IPS-NIHi7 (cell line): ENCODE data around the gene NOC4L.
"Not testable (repeated sequence)": the region's sequence is repeated elsewhere in the genome, so short reads cannot be mapped to it uniquely, and the experiment has no call there.

Source experiments
- DNase-seq: peaks from one replicate; pipeline ENCODE4 v3.0.0; 2012; ENCODE audit warnings: mixed read lengths; ENCODE audit errors: extremely low spot score

Gene NOC4L

DNA sequence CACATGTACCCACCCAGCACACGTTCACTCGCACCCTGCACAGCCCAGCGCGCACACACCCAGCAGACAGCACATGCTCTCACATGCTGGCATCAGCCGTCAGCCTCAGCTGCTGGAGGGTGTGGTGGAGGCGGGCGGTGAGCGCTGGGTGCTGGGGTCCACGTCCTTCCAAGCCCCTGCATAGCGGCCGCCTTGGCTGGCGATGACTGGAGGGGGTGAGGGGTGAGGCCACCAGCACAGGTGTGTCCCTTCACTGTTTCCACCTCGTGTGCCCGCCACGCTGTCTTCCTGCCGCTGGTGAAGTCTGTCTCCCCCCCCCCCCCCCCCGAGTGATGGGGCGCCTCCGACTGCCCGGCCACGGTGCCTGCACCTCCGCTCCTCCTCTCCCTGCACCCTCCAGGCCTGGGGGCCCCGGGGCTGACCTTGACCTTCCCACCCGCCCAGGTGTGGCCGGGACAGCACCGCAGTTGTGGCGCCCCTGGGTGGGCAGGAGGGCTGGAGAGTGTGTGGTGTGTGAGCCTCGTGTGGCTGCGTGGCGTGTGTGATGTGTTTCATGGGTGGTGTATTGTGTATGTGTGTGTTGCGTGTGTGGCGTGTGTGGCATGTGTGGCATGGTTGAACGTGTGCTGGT is 37.4 kb downstream of the NOC4L start:
- DNase-seq, result no peak

DNA sequence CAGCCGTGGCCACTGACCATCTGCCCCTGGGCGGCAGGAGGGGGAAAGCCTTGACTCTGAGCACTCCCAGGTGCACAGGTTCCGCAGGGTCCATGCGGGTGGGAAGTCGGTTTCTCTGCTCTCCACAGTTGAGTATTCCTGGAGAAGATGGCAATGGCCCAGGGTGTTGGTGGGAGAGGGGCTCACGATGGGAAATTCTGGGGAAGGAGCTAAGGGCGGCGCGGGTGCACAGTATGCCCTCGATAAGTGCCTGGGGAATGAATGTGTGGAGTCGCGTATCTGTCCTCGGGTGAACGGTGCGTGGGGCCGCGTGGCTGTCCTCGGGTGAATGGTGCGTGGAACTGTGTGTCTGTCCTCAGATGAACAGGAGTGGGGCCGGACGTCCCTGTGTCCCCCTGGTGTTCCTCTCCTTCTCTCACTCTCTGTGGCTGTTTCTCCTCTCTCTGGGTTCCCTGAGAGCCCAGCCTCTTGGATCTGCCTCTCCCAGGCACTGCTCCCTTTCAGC is 38.0 kb downstream of the NOC4L start:
- no peak for DNase-seq

DNA sequence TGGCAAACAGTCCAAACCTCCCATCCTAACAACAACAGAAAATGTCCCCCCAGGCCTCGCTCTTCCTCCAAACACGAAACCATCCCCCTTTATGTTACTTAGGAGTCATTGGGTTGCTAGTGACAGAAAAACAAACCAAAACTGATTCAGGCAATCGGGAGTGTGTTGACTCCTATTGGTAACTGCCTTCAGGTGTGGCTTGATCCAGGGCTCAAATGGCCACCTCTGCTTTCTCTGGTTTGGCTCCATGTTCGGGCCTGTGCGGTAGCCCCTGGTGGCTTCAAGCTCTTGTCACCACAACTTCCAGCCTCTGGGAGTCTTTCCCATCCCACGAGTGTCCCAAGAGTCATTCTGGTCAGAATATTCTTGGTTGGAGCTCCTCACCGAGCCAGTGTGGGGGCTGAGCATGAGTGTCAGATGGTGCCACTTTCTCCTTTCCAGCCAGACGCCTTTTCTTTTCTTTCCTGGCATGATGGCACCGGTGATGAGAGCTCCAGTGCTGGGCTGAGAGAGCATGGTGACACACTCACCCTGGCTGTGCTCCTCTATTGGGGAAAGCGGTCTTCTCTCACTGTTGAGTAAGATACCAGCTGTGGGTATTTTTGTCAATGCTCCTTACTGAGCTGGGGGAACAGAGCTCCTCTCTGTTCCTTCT is 38.6 kb downstream of the NOC4L start:
- DNase-seq, result no peak

DNA sequence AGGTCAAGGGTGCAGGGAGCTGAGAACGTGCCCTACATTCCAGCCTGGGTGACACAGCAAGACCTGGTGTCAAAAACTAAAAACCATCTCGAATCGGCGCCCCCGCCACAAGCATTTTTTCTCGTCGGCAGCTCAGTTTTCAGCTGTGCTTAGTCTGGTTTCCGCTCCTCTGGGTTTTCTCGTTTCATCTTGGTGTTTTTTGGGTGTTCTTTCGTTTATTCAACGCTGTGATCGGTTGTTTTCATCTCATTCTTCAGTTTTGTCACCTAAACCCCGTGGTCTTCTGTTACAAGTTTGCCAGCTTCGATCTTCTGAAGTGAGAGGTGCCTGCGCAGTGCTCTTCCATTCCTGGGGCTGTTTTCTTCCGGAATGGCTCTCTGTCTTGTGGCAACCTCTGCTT is 41.4 kb downstream of the NOC4L start:
- no peak for DNase-seq

DNA sequence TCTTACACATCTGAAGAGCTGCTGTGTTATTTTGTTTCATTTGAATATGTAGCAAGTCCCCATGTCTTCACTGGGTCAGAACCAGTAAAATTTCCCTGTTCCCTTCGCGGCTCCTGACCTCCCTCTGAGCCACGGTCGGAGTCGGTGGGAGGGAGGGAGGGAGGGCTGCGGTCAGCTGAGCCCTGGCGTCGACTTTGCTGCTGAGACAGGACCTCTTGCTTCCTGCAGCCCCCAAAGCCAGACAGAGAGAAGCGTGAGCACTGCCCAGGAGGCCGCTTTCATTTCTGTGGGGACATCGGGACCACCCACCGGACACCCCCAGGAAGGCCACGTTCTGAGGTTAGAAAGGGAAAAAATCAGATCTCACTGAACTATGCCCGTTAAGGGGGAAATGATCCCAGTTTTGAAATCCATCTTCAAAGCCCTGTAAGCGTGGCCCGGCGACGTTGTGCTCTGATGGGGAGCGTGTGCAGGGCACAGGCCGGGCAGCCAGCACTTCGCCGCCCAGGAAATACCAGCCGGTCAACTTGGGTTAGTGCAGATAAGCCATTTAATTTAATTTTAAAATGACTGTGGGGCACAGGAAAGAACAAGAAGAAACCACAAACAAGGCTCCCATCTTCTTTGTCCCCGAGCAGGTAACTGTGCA is 42.1 kb downstream of the NOC4L start:
- DNase-seq, result no peak

DNA sequence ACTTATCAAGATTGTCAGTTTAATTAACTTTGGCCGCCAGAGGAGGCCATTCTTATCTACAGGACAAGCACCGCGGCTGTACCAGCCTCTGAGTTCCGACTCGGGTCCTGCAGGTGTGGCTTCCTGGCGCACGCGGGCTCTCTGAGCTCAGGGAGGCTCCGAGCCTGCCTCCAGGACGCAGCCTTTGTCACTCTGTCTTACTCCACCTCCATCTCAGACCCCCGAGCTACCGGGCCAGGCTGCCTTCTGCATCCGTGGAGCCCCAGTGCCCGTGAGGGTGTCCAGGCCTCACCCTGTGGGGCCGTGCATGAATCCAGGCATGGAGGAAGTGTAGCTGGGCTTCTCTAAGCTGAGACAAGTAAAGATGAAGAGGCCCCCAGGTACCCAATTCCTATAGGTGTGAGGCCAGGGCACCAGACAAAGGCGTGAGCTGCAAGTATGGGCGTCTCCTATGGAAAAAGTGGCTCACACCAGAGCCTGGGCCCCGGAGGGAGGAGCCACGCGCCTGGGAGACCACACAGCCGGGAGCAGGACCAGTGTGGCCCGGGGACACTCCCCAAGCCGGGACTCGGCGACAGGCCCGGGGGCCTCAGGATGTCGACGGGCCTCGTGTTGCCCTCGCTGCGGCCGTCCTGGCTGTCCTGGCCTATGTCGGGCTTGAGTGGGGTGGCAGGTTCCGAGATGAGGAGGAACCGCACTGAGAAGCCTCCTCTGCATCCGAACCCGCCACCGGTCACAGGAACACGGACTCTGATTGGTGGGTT is 42.8 kb downstream of the NOC4L start:
- no peak for DNase-seq

DNA sequence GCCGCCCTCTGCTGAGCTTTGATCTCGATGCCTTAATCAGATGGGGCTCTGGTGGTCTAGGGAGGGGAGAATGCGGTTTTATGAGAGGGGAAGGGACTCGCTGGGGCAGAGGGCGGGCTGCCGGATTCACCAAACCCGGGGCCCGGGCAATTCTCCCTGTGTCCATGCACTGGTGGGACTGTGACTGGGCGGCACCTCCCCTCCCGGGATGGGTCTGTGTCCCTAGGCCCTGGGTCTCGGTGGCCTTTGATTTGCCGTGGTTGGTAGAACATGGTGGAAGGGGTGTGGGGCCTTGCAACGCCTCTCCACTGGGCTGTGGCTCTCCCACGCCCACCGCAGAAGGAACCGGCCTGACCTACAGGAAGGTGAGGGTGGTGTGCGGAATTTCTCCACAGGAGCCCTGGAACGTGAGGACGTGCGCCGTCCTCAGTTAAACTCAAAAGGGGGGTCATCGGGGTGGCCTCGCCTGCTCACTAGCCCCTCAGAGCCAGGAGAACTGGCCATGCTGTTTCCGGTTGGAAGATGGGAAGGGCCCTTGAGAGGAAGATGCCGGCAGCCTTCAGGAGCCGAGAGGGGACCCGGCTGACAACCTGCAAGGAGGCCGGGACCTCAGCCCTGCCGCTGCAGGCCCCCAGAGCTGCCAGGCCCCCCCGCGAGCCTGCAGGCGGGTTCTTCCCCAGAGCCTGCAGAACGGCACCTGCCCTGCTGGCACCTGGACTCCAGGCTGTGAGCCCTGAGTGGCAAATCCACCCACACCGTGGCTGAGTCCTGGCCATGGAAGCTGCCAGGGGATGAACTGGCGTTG is 43.6 kb downstream of the NOC4L start:
- no peak for DNase-seq

DNA sequence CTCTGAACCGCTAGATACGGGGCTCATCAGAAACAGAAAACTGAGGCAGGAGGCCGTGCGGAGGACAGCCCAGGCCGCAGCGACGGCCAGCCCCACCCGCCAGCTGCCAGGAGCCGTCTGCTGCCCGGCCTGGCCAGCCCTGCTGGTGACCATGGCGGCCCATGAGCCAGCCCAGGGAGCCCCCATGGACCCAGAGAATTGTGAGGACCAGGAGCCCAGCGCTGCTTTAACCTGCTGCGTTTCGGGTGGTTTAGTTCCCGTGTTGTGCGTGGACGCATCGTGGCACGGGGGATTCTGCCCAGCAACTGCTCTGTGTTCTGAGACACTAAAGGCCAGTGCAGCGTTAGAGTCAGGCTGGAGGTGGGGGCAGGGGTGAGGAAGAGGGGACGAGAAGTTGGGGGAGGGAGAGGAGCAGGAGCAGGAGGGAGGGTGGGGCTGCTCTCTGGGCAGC is 44.2 kb downstream of the NOC4L start:
- DNase-seq, result no peak

DNA sequence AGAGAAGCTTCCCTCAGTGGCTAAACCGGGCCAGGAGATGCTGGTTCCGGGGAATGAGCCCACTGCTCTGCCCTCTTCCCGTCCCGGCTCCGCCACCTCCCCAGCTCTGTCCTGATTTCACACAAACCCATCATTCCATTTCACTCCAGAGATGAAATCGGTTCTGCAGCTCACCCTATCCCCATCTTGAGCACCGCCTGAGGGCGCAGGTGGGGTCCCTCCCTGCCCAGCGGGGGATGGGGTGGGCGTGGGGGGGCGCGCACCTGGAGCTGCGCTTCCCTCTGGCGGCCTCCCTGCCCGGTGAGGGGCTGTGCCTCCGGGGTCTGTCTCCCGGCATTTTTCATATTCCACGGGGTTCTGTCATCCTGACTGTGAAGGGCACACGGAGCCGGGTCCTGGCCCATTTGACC is 44.7 kb downstream of the NOC4L start:
- no peak for DNase-seq

DNA sequence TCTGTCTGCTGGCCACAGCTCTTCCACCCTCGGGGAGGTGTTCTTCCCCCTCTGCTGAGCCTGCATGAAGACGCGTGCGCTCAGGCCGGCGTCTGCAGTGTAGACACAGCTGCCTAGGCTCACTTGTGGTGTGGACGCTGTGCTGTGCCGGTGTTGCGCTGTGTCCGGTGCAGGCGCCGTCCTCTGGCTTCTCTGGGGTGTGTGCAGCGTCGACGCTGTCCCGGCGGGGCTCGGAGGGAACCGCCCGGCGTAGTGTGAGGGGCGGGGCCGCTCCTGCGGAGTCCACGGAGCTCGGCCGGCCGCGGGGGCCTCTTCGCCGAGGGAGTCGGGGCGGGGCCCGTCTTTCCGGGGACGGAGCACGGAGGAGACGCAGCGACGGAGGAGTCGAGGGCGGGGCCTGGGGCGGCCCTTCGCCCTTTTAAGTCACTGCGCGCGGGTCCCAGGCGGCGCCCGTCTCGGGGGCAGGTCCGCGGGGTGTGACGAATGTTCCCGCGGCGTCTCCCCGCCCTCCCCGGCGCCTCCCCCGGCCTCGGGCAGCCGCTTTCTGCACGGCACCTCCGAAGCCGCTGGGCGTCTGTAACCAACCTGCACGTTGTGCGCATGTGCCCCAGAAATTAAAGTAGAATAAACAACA is 45.2 kb downstream of the NOC4L start:
- DNase-seq, result peak; percentile 81

DNA sequence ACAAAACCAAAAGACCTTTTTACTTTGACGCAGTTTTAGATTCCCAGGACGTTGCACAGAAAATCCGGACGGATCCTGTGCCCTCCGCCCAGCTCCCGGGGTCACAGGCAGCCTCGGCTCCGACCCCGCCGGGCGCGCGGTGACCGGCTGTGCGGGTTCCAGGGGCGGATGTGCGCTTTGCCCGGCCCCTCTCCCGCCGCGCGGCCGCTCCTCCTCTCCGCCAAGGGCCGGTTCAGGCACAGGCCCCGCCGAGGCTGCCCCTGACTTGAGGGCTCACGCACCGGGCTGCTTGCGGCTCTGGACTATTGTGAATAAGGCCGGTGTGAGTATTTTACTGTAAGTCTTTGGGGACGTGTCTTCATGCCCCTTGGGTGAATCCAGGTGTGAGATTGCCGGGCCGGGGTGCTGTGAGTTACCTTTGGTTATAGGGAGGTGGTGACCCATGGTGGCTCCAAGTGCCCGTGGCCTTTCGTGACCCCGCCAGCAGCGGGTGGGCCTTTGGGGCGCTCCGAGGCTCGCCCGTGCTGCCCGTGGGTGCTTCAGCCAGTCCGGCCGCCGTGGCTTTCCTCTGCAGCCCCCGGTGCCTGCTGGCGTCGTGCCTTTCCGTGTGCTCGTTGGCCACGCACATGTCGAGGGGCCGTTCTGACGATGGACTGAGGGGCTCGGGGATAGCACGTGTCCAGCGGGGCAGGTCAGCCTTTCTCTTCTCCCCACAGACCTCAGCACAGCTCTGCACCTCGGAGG is 45.9 kb downstream of the NOC4L start:
- peak; percentile 73 for DNase-seq

DNA sequence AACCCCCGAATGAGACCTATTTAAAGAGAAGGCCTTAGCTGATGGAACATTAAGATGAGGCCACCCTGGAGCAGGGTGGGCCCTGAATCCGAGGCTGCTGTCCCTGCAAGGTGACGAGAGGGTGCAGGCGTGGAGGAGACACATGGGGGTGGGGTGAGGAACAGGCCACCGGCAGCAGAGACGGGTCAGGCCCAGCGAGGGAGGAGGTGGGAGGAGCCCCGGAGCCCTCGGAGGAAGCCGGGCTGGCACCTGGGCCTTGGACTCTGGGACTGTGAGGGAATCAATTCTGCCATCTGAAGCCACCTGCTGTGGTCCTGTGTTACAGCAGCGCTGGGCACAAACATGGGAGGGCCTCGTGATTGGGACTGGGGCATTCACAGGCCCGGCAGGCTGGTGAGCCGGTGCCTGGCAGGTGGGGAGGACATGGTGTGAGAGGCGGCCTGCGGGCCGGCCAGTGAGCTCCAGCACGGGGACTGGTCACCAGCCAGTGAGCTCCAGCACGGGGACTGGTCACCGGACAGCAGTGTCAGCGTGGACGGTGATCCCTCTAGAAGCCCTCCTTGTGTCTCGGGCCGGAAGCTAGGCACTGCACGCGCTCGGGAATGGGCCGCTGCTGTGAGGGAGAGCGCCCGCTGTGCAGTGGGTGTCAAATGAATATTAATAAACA is 46.7 kb downstream of the NOC4L start:
- no peak for DNase-seq

DNA sequence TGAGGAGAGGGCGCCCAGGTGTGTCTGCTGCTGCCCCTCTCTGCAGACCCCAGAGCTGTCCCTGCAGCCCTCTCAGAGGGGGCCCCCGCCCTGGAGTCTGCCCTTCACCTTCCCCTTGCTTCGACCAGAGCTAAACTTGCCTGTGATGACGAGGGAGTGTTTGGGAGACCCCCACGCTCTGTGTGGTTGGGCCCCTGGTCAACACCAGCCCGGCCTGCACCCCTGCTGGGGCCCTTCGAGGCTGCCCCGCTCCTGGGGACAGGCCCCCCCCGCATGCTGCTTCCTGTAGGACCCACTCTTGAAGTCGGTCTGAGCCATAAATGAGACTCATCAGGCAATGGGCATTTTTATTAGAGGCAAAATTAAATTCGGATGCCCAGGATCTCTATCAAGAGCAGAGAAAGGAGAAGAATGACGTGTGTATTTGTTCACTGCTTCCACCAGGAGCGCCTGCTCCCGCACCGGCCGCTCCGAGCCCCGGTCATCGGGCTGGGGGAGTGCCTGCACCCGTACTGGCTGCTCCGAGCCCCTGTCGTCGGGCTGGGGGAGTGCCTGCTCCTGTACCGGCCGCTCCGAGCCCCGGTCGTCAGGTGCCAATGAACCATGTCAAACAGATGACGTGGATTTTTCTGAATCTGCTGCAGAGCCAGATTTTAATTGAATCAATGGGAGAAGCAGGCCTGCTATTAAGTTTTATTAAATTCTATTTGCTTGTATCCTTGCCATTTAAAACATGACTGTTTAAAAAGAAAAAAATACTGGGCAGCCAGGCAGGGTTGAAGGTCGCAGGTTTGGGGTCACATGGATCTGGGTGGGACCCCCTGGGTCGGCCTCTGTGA is 47.7 kb downstream of the NOC4L start:
- no peak for DNase-seq

DNA sequence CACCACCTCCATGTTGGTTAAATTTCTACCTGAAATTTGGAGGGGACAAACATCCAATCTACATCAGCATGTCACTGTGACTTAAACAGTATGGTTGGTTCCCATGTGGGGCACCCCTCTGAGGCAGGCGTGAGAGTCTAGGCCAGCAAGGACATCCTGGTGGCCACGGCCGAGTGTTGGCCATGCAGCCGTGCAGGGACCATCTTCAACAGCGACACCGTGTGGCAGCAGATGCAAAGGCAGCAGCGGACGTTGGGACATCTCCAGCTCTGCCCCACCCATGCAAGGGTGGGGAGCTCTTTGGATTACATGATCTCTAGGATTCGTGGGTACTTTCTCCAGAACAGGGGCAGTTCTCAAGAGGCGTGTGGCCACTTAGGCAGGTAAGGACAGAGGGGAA is 49.8 kb downstream of the NOC4L start:
- peak; percentile 76 for DNase-seq

DNA sequence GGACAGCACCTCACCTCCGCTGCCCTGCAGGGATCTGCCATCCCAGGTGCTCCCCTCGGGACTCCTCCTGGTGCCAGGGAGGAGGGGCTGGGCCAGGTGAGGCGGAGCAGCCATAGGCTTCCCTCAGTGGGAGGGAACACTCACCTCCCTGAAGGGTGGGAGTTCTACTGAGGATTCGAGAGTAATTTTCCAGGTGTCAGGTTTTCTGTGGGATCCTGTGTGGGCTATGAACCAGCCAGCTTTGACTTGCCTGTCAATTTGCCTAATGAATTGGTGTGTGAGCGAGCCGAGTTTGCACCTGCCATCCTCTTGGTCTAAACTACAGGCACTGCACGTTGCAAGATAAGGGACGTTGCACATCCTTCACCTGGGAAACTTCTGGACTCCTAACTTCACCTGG is 50.3 kb downstream of the NOC4L start:
- DNase-seq, result no peak

DNA sequence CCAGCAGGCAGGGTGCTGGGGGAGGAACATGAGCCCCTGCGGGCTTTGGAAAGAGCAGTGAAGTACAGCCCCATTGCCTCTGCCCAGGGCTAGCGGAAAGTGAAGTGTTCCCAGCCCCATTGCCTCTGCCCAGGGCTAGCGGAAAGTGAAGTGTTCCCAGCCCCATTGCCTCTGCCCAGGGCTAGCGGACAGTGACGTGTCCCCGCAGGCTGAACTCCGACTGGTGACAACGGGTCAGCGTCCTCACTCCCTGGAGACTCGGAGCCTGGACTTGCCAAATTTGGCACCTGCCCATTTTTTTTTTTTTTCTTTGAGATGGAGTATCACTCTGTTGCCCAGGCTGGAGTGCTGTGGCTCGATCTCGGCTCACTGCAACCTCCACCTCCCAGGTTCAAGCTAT is 51.0 kb downstream of the NOC4L start:
- not testable (repeated sequence) for DNase-seq

DNA sequence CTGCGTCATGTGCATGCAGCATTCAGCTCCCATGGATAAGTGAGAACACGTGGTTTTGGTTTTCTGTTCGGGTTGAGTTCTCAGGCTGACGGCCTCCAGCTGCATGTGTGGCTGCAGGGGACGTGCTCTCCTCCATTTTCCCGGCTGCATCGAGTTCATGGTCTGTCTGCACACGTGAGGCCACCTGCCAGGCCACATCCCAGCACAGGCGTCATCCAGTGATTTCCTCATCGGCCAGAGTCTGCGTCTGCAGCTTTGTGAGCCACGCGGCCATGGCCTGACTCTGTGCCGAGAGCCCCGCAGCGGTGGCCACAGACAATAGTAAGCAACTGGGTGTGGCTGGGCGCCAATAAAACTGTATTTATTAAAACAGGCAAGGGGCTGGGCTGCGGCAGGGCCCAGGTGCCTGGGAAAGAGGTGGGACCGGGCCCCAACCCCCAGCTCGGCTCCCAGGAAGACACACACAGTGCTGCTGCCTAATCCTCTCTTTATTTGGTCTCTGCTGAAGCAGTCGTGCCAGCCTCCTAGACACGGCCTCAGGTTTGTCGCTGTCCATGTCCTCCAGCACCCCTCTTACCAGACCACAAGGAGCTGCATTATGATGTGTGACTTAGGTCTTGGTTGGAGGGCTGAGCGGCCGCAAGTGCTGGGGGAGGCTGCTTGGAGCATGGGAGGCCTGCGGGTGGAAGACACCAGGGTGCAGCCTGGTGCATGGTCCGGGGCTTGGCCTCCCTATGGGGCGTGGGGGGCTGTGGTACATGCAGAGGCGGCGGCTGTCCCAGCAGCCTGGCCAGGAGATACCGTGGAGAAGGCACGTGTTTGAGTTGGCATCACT is 52.0 kb downstream of the NOC4L start:
- DNase-seq, result no peak

DNA sequence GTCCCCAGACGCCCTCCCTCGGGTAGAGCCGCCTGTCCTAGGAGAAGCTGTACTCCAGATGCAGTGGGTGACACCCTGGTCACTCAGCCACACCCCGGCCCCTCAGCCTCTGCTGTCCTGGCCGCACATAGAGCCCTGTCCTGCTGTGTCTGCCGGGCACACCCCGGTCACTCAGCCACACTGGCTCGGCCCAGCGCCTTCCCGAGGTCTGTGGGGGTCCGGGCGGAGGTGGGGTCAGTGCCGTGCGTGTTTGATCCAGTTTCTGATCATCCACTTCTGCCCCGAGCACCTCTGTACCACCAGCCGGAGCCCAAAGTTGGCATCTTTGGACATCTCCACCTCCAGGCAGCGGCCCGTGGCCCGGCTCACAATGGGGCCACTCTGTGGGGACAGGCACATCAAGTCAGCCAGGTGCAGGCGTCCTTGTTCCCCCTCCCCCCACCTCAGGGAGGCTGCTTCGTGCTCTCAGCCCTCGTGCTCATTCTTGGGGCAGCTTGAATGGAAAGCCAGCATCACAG is 52.7 kb downstream of the NOC4L start:
- no peak for DNase-seq
